Caco-2 (cell line): ENCODE data around the gene CHKA. TPM values are rescaled to one million over a fixed set of nuclear protein-coding genes. Genes with fewer than 3 reads are reported as not detected.

Experiments used
- BruUV-seq: library from RNA; stranded (reverse); fragments of 400-500 nt; replicated peaks from 2 replicates; lab custom pipeline; 2021; lab: Mats Ljungman, UMichigan
- CTCF ChIA-PET: fragments of 300-600 bp; sonication (Branson Sonifier 250); formaldehyde crosslinking; loops from one replicate; lab custom pipeline; 2022; ENCODE audit warnings: antibody characterized with exemption; lab: Charles Lee
- POLR2A ChIA-PET: fragments of 300-600 bp; sonication (Branson Sonifier 250); formaldehyde crosslinking; loops from one replicate; lab custom pipeline; 2022; ENCODE audit warnings: antibody characterized with exemption; lab: Charles Lee
- DNase-seq, 2 experiments: peaks; one replicate each; pipeline versions ENCODE4 v3.0.0 to v3.0.0-alpha.2; 2020 to 2022
- H3K27me3 ChIP-seq: replicated peaks from 2 replicates; pipeline ENCODE4 v1.6.0; 2011; ENCODE audit warnings: low read length; ENCODE audit not compliant: control insufficient read depth, insufficient read depth
- H3K36me3 ChIP-seq: 2 replicates; pipeline ENCODE4 v1.5.1; 2011; ENCODE audit warnings: low read length; ENCODE audit not compliant: control insufficient read depth, insufficient read depth
- H3K4me1 ChIP-seq: fragments of 250-450 bp; sonication (Bioruptor Pico); 2 replicates; pipeline ENCODE4 v1.5.1; 2020; ENCODE audit warnings: mild to moderate bottlenecking
- H3K4me3 ChIP-seq: 2 replicates; pipeline ENCODE4 v1.5.1; 2011; ENCODE audit warnings: low read depth, mild to moderate bottlenecking, control low read depth, low read length
- H3K9me3 ChIP-seq: fragments of 250-450 bp; sonication (Bioruptor Pico); 2 replicates; pipeline ENCODE4 v1.5.1; 2020; ENCODE audit warnings: mild to moderate bottlenecking, moderate library complexity
- H3K27ac Mint-ChIP-seq: one replicate; pipeline ENCODE4 v1.8.0; 2022; ENCODE audit warnings: mixed read lengths; ENCODE audit not compliant: unreplicated experiment
- H3K27me3 Mint-ChIP-seq: one replicate; pipeline ENCODE4 v1.8.0; 2022; ENCODE audit warnings: mixed read lengths; ENCODE audit not compliant: insufficient read depth, unreplicated experiment
- H3K36me3 Mint-ChIP-seq: one replicate; pipeline ENCODE4 v1.8.0; 2022; ENCODE audit warnings: mild to moderate bottlenecking, mixed read lengths; ENCODE audit not compliant: insufficient read depth, unreplicated experiment
- H3K4me1 Mint-ChIP-seq: one replicate; pipeline ENCODE4 v1.8.0; 2022; ENCODE audit warnings: low read depth, mixed read lengths; ENCODE audit not compliant: unreplicated experiment
- H3K4me3 Mint-ChIP-seq: one replicate; pipeline ENCODE4 v1.8.0; 2022; ENCODE audit warnings: mild to moderate bottlenecking, moderate library complexity, mixed read lengths; ENCODE audit not compliant: unreplicated experiment
- H3K9me3 Mint-ChIP-seq: one replicate; pipeline ENCODE4 v1.8.0; 2022; ENCODE audit warnings: mixed read lengths; ENCODE audit not compliant: unreplicated experiment
- intact Hi-C: fragments of 100-400 bp; cut with micrococcal nuclease; formaldehyde crosslinking; loops from one replicate; pipeline ENCODE4 v1.10.0; 2022; ENCODE audit not compliant: unreplicated experiment
- total RNA-seq: library from RNA; stranded (reverse); gene quantifications from 2 replicates; pipeline ENCODE4 v1.2.3, GENCODE V29; 2022
- TF ChIP-seq, protein P1 (sequence below), 2 experiments: fragments of 200-600 bp in 1 of 2; IDR thresholded peaks; 1 replicate in 1 of 2; 2 replicates in 1 of 2; pipeline versions ENCODE4 v1.5.1 to v1.8.0; 2011 to 2022; ENCODE audit warnings: antibody characterized with exemption in 1 of 2, control low read depth in 1 of 2, inconsistent platforms in 1 of 2, low read depth in 1 of 2, low read length in 1 of 2, mild to moderate bottlenecking in 1 of 2, moderate library complexity in 1 of 2; ENCODE audit not compliant: insufficient read depth in 1 of 2, severe bottlenecking in 1 of 2, unreplicated experiment in 1 of 2

Gene CHKA
- total RNA-seq, 1 experiment from 2014 or later = 169 TPM

DNA sequence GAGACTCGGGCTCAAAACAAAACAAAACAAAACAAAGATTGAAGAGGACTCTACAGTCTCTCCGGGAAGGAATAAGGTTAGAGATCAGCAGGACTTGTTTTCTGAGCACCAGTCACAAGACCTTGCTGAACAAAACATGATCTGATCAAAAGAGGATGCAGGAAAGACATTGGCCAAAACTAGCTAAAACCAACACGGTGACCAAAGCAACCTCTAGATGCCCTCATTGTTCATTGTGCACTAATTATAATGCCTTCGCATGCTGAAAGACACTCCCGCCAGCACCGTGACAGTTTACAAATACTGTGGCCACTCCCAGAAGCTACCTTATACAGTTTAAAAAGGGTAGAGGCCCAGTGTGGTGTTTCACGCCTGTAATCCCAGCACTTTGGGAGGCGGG is 15.7 kb upstream of the CHKA start:
- Mint-ChIP-seq H3K4me3 (peak overlapping the region; percentile 27), H3K36me3 (peaks cover 41% of the 10 kb centered on the region), H3K9me3 (peaks cover 34% of the 10 kb centered on the region), H3K4me1 (peaks cover 13% of the 10 kb centered on the region), H3K27me3 (no peaks in the 10 kb centered on the region), H3K27ac (peak overlapping the region; percentile 86)
- H3K4me3 ChIP-seq = no peak overlapping the region
- peak in 1 of 2 experiments; percentile 31 for DNase-seq
- no TSS peak for BruUV-seq
- no peaks in the 10 kb centered on the region for H3K27me3 ChIP-seq
- peaks cover 10% of the 10 kb centered on the region for H3K4me1 ChIP-seq
- TF ChIP-seq, protein P1, sequence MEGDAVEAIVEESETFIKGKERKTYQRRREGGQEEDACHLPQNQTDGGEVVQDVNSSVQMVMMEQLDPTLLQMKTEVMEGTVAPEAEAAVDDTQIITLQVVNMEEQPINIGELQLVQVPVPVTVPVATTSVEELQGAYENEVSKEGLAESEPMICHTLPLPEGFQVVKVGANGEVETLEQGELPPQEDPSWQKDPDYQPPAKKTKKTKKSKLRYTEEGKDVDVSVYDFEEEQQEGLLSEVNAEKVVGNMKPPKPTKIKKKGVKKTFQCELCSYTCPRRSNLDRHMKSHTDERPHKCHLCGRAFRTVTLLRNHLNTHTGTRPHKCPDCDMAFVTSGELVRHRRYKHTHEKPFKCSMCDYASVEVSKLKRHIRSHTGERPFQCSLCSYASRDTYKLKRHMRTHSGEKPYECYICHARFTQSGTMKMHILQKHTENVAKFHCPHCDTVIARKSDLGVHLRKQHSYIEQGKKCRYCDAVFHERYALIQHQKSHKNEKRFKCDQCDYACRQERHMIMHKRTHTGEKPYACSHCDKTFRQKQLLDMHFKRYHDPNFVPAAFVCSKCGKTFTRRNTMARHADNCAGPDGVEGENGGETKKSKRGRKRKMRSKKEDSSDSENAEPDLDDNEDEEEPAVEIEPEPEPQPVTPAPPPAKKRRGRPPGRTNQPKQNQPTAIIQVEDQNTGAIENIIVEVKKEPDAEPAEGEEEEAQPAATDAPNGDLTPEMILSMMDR (IDR thresholded peaks at IDR 0.05; ENCODE audit: insufficient read depth in 1 of 2, low read depth in 1 of 2, low read length in 1 of 2, severe bottlenecking in 1 of 2, unreplicated experiment in 1 of 2) = no peak
- intact Hi-C loops = no loop called here
- H3K9me3 ChIP-seq = peaks cover 34% of the 10 kb centered on the region
- CTCF ChIA-PET = interaction anchor here (2.2 kb wide), 1 partner anchor 8 kb away, joined by 9 read pairs; no protein-coding TSS in a partner anchor
- POLR2A ChIA-PET = no interaction called here
- H3K36me3 ChIP-seq = 0 out of 2 replicates have a peak, but pooled peaks cover 2% of the 10 kb centered on the region

- no peaks in the 10 kb centered on the region for H3K27me3 Mint-ChIP-seq
- peak in 1 of 2 experiments; percentile 15 for DNase-seq
- TF ChIP-seq, protein P1 (IDR thresholded peaks at IDR 0.05; ENCODE audit: insufficient read depth in 1 of 2, low read depth in 1 of 2, low read length in 1 of 2, severe bottlenecking in 1 of 2, unreplicated experiment in 1 of 2) = no peak
- peaks cover 10% of the 10 kb centered on the region for H3K4me1 ChIP-seq
- no peak overlapping the region for H3K4me3 ChIP-seq
- intact Hi-C loops = no loop called here
- H3K4me3 Mint-ChIP-seq = no peak overlapping the region
- H3K4me1 Mint-ChIP-seq = peaks cover 13% of the 10 kb centered on the region
- ChIA-PET CTCF (no interaction called here), POLR2A (no interaction called here)
- no peaks in the 10 kb centered on the region for H3K27me3 ChIP-seq
- 0 out of 2 replicates have a peak, but pooled peaks cover 2% of the 10 kb centered on the region for H3K36me3 ChIP-seq
- no TSS peak for BruUV-seq
- H3K9me3 ChIP-seq = peaks cover 48% of the 10 kb centered on the region
- peaks cover 40% of the 10 kb centered on the region for H3K9me3 Mint-ChIP-seq
- H3K36me3 Mint-ChIP-seq = peaks cover 41% of the 10 kb centered on the region
- H3K27ac Mint-ChIP-seq = no peak overlapping the region
Observed at GRCh38 chr11:68135161-68135560, 14.0 kb upstream of the CHKA start.

GRCh38 chr11:68133761-68134160 is 12.6 kb upstream of the CHKA start:
- intact Hi-C loops = no loop called here
- no peak overlapping the region for H3K4me3 ChIP-seq
- no peaks in the 10 kb centered on the region for H3K27me3 Mint-ChIP-seq
- ChIA-PET POLR2A (no interaction called here), CTCF (no interaction called here)
- H3K9me3 Mint-ChIP-seq = peaks cover 53% of the 10 kb centered on the region
- no peak overlapping the region for H3K27ac Mint-ChIP-seq
- peaks cover 21% of the 10 kb centered on the region for H3K4me1 ChIP-seq
- H3K36me3 Mint-ChIP-seq = peaks cover 48% of the 10 kb centered on the region
- TF ChIP-seq, protein P1 (IDR thresholded peaks at IDR 0.05; ENCODE audit: insufficient read depth in 1 of 2, low read depth in 1 of 2, low read length in 1 of 2, severe bottlenecking in 1 of 2, unreplicated experiment in 1 of 2) = no peak
- H3K4me3 Mint-ChIP-seq = no peak overlapping the region
- H3K27me3 ChIP-seq = no peaks in the 10 kb centered on the region
- DNase-seq = peak in 1 of 2 experiments; percentile 5
- 0 out of 2 replicates have a peak, but pooled peaks cover 2% of the 10 kb centered on the region for H3K36me3 ChIP-seq
- BruUV-seq = no TSS peak
- peaks cover 54% of the 10 kb centered on the region for H3K9me3 ChIP-seq
- peaks cover 27% of the 10 kb centered on the region for H3K4me1 Mint-ChIP-seq
